ENCODE measurements around the gene EYS.

- no peak for TF ChIP-seq TCF12 (IDR thresholded peaks at IDR 0.05)
- no peak for TF ChIP-seq ZBTB33 (IDR thresholded peaks at IDR 0.05; ENCODE audit: borderline replicate concordance, low read depth)
- TF ChIP-seq MAX (IDR thresholded peaks at IDR 0.05; ENCODE audit: low read depth), result no peak
- TF ChIP-seq CTCF (IDR thresholded peaks at IDR 0.05), result no peak
- no peak for TF ChIP-seq YY1 (IDR thresholded peaks at IDR 0.05; ENCODE audit: low read depth)
- TF ChIP-seq TAF1 (IDR thresholded peaks at IDR 0.05; ENCODE audit: borderline replicate concordance, low read depth, low read length), result no peak
- TF ChIP-seq EZH2phosphoT487 (IDR thresholded peaks at IDR 0.05; ENCODE audit: borderline replicate concordance, low read depth), result no peak
- no peak for TF ChIP-seq RAD21 (IDR thresholded peaks at IDR 0.05; ENCODE audit: low read length)
- no peak for TF ChIP-seq ELF1 (IDR thresholded peaks at IDR 0.05)
- no peak for TF ChIP-seq POLR2AphosphoS5 (IDR thresholded peaks at IDR 0.05; ENCODE audit: low read depth, low read length)
- TF ChIP-seq GABPA (IDR thresholded peaks at IDR 0.05; ENCODE audit: low read depth), result no peak
These were observed 1199.4 kb downstream of the EYS start for GRCh38 chr6:64507661-64508060.

Data from SK-N-SH (cell line).